Hepatocyte (in vitro differentiated cells): ENCODE measurements around the gene TRAPPC6A.

Source experiments
- CTCF ChIP-seq: fragments of 200-600 bp; sonication (generic); IDR thresholded peaks from 2 replicates; pipeline ENCODE4 v1.5.1; 2016; ENCODE audit warnings: antibody characterized with exemption, mild to moderate bottlenecking; ENCODE audit not compliant: poor library complexity
- EZH2 ChIP-seq: fragments of 200-600 bp; sonication (generic); IDR thresholded peaks from 2 replicates; pipeline ENCODE4 v1.6.1; 2016; ENCODE audit warnings: antibody characterized with exemption, mild to moderate bottlenecking, borderline replicate concordance

- TF ChIP-seq CTCF (no peak), EZH2 (no peak)
Observed at GRCh38 chr19:45218426-45218825, 40.4 kb upstream of the TRAPPC6A start.
